GM18502 (cell line): ENCODE measurements around the gene TCF4.

Experiments
- ATAC-seq: cut with Tn5 transposase; IDR thresholded peaks from one replicate; pipeline ENCODE4 v1.9.1; 2021; ENCODE audit warnings: mild to moderate bottlenecking; ENCODE audit not compliant: unreplicated experiment, poor library complexity

The TCF4 gene

DNA sequence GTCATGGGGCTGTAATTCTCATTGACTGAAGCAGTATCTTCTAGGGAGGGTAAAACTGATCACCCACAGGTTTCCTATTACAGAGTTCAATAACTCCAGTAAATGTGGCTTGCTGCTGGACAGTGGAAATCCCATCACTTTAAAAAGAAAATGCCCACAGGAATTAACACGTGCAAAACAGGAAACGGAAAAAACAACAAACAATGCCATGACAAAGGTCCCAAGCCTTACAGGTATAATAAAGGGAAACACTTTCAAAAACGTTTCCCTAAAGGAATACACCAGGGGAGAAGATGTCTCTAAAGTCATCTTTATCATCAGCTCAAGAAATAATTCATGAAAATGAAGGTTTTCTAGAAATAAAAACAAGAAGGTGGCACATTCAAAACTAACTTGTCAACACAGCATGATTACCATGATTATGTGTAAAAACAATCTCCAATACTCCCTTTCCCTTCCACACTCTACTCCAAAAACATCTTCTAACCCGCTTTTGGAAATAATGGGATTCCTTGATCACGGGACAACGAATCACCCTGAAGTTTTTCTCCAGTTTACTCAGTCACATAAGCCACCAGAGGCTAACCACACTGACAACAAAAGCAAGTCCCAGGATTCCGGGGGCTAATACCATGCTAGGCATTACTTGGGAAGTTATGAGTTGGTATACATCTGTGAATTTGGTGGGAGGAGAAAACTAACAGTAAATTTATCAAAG lies 167.9 kb downstream of the TCF4 start:
- ATAC-seq, result peak; percentile 39

DNA sequence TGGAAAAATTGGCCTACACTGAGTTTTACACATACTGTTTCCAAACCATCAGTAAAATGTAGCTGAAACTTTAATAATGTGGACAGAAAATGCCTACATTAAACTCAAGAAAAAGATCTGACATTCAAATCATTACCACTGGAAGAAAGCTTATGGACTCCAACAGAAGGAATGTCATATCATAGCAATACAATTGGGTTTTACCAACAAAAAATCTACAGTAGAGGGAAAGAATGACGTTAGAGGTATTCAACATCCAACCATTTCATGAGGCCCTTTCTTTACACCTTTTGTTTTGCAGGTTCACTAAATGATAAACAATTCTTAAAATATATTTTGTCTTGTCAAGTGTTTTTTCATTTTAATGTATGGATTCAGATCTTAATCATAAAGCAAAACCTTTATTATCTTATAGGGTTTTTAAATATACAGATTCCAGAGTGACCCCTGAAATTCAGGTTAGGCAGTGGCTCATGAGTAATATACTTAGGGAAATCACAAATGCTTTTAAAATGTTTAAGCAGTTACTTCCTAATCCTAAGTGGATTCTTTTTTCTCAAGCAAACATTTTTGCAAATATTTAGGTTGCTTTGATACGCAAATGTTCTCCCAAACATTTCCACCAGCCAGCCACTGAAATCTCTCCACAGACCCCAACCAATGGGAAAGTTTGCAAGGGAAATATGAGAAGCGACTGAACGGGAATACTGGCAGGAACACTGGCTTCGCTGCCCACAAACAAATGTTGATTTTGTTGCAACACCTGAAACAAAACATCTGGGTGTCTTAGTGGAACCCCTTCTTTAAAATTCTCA lies 168.7 kb downstream of the TCF4 start:
- ATAC-seq, result no peak

DNA sequence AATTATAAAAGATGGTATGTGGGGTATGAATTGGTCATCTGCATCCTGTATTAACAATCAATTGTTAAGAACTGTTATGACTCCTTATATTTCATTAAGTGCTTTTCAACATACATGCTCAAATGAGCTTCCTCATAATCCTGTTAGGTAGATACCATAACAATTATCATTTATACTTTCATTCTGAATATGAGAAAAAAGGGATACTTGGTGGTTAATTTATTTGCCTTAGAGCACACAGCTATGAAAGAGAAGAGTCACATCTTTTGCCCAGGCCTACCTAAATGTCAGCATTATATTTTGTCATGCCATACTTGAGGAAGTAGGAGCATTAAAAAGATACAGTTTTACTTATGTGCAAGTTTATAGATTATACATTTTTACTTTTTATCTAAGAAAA lies 169.6 kb downstream of the TCF4 start:
- no peak for ATAC-seq

DNA sequence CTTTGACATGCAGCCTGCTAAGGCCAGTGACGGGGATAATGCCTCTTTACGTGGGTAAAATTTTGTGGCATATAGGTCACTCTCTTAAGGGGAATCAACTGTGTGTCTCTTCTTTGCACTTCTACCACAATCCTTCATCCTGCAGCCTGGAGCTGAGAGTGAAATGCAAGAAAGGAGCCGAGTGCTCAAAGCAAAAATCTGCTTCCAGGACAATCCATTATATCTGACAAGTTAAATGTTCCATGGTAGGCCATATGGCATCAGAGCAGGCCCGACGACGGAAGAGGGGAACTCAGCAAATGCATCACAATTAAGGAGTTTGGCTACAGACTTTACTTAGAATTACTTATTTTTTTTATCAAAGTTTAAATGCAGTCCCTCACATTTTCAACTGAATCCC lies 171.2 kb downstream of the TCF4 start:
- no peak for ATAC-seq

DNA sequence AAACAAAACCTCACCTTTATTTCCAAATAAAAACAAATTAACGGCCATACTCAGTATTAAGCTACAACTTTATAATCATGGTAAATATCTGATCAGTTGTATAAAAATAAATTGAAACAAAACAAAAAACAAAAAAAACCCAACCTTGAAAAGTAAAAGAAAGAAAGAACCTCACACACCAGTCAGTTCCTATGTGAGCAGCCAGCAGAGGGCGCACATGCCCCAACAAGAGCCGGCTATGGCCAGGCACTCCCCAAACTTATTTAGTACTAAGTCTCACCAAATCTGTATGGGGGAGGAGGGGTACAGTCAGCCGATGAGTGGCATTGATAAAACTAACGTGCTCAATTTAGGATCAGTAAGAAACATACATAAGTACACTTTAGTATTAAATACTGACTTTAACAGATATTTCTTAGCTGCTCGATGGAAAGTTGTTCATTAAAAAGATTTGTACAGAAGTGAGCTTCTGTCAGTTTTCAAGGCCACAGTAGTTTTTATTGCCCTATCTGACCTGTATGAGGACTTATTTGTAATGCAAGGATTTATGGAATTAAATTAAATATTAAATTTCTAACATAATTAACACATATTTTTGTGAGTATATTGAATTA lies 172.6 kb downstream of the TCF4 start:
- ATAC-seq, result peak; percentile 81

DNA sequence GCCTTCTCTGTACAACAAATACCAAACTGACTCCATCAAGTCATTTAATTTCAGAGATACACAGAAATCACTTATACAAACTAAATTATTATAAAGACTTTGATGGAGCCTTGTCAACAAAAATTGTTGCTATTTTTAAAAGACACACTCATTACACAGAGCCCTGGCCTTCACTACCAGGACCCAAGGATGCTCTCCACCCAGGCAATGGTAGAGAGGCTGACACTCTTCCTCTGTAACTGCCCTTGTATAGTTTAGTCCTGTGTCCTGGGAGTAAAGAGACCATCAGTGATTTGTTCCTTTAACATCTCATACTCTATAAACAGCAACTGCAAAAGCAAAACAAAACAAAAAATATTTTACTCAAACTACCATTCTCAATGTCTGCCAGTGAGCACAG lies 173.5 kb downstream of the TCF4 start:
- ATAC-seq, result no peak

DNA sequence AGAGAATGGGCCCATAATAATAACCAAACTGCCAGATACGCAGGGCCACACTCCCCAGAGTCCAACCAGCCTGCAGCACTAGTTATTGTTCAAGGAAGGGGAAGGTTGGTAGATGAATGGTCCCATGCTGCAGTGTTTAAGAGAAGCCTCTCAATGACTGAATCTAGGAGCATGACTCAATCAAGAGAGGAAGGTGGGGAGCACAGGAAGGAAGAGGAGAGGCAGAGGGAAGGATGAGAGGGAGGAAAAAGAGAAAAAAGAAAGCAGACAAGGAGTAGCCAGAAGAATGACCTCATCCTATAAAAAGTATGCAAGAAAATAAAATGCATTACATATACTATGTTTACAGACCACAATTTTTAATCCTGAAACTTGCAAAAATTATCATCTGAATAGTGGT lies 174.5 kb downstream of the TCF4 start:
- ATAC-seq, result no peak

DNA sequence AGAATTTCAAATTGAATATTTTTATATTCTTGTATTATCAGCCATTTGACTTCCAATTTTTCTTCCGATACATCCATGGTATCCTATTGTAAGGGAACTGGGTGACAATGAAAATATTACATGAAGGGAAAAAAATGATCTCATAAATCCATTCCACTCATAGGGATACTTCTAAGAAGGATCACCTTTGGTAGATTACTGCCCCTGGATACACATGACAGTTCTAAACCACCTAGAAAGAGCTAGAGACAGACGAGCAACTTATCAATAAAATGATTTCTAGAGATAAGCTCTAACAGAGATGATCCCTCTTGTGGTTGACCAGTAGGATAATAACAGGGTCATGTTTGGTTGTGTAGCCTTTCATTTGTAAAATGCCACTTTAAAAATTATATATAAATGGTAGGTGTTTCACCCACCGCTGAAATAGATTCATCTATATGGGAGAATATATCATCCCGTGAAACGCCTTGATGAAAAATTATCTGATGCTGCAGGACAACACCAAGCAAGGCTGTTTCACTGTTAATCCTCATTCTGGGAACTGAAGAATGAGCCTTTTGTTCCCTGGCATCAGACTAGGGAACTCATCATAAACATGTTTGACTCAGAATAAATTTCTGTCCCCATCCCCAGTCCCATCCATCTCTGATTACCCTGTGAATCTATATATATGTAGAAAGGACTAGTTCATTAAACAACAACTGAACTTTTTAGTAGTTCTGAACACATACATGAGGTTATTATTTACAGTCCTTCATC lies 180.0 kb downstream of the TCF4 start:
- ATAC-seq, result no peak

DNA sequence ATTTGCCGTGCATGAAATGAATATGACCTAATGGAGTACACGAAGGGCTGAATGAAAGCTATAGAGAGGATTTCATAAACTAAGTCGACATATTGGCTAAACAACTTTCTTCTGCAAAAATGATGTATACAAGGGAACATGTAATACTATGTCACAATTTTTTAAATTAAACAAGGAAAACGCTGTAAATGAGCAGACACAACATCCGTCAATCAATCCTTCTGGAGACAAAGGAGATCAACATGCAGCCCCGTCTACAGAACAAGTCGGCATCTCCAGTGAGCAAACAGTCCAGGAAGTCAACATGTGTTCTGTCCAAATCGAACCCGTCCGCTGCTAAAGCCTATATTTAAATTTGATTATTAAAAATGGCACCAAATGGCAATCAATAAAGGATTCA lies 180.8 kb downstream of the TCF4 start:
- ATAC-seq, result no peak

DNA sequence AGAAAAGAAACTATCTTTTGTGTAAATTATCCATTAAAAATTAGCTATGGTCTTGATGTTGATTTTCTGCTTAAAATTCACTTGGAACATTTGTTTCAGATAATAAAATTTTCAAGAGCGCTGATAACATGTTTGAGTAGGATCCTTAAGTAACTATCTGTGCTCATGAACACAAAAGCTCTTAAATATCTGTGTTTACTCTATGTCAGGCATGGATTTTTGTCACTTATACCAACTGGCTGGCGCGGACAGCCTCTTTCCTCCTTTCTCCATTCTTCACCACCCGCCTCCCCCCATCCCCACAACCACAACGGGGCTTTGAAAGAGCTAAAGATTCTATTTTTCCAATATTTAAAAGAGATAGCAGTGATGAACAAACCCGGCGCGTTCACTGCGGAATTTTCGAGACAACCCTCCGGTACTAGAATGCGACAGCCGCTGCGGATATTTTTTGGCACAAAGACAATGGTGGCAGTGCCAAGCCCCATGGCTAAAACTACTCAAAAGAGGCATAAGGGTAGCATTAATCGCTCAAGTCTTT lies 181.5 kb downstream of the TCF4 start:
- ATAC-seq, result no peak

DNA sequence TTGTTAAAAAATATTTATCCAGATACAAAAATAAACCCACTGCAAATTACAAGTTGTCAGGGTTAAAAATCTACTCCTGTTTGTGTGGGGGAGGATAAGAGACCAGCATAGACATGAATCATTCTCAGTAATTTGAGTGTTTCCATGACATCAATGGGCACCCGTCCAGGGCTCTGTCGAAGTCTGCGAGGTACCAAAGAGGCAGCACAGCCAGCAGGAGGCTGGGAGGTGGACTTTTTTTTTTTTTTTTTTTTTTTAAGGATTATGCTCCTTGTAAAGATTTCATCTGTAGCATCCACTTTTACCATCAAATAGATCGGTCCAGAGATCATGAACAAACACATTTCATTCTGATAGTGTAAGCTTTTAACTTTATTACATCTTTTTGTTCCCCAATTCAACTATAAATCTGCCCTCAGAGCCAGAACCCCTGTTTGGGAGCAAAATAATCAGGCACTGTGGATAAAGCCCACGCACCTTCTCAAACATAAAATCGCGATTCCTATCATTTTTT lies 182.0 kb downstream of the TCF4 start:
- no peak for ATAC-seq

DNA sequence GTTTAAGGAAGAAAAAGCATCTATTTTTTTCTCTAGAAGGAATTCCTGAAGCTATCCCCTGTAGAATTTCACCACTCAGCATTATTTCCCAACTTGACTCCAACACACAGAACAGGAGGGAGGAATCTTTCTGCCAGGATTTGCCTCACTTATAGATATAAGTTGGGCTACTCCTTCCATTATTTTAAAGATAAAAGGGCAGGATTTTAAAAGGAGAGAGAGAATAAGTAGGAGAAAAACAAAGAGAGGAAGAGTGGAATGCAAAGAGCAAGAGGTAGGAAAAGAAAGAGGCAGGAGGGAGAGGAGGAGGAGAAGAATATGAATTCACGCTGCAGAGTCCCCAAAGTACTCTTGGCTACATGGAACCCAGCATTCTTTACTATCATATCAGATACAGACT lies 182.5 kb downstream of the TCF4 start:
- ATAC-seq, result no peak

DNA sequence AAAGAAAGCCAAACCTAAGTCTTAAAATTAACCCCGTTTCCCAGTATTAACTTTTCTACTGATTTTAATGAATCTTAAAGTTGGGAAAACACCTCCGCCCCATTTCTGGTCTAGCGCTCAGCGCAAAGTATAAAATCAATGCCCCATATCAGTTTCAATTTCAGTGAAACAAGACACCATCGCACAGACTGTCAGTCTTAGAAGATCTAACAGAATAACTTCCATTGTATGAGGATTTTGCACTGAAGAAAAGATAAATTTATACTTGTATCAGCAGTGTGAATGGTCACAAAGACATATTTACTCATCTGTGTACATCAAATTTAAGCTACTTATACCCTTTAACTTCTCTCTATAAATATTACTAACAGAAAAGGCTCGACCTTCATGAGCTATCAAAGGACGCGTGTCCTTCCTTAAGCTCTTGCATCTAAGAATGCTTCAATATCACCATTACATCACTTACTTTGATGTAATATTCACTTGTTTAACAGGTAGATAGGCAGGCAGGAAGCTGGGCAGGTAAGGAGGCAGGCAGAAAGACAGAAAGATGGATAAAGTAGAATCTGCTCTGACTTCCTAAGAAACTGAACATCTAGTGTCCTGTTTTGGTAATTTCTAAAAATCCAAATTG lies 183.0 kb downstream of the TCF4 start:
- no peak for ATAC-seq

DNA sequence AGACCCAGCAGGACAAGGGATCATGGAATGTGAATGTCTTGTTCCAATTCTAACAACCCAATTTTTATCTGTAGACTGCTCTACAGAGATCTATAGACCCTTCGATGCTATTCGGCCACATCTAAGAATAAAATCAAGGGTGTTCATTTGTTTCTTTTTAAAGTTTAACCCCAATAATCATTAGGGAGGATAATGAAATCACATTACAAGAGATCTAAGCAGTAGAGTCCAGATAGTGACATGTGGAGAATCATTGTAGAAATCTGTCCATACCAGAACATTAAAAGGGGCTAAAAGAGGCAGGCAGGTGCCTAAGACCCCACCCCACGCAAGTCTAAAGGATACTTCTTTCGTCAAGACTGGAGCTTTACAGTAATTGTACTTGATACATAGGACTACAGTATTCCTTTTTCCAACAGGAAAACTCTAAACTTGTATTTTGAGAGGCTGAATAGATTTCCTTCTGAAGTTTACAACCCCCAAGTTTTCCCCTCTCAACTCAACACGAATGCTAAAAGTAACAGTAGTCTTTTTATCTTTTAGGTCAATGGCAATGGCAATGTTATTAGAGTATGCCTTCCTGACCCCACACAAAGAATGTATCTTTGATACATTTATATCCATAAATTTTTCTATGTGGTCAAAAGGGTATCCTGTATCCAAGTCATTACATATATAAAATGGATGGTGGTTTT lies 183.7 kb downstream of the TCF4 start:
- no peak for ATAC-seq

DNA sequence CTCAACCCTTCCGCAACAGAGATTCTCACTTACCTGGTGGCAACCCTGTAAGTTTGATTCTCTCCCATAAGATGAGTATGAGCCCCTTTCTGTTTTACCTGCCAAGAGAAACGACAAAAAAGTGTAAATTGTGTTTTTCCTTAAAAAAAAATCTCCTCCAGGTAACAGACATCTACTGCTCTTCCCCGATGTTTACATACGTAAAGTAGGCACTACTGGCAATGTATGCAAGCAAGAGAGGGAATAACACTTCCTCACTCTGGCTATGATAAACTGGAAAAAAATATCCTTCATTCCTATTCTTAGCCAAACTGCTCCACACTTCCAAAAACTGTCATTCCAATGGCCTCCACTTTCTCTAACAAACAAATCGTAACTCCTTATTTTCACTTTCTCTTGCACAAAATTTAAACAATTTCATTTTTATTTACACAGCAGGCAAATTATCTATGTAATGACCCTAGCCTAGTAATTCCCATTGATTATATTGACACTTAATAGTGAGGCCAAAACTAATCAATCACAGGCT lies 184.5 kb downstream of the TCF4 start:
- no peak for ATAC-seq

DNA sequence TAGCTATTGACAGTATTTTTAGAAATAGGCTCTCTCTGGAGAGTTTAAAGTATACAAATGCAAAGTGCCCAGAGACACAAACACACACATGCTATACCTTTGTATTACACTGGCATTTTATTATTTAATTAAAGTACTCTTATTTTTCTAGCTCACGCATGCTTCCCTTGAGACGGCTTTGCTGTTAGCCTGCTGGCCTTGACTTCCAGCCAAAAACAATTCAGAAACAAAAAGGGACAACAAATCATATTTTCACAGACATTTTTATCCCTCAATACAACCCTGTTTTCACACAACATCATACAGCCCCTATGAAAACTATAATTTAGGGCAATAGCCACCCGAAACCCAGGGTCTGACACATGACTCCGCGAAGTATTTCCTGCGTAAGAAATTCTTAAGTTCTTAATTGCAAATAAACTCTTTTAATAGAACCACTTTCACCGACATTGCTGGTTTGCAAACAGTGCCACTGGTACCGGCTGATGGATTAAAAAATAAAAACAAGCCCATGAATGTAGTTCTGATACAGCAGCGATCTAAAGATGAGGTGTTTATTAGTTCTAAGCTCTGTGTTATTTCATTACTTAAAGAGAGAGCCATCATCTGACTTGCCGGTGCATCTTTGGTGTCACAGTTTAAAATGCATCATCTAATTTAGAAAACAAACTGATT lies 185.1 kb downstream of the TCF4 start:
- no peak for ATAC-seq

DNA sequence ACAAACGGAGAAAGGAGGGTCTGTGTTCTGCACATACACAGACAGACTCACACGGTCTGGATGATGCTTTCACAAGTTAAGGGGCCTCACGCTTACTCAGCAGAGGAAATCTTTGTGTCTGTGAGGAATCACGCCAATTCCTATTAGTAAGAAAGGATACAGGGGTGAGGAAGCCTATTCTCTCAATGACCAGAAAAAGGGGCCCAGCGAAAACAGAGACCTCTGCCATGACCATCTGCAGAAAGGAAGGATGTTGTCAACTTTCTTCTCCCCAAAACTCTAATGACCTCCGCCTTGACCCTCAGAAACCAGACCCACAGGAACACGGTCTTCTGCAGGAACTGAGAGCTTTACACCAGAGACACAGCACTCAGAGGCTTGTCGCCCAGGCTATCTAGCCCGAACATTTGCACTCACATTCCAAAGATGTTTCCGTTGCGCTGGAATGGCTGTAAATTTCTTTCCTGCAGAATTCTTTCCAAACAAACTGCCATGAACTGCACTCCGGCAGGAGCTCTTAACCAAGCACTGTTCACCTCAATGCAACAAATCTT lies 186.3 kb downstream of the TCF4 start:
- no peak for ATAC-seq
